H9 (cell line): ENCODE results near the gene LGALS14. TPM values are rescaled to one million over a fixed set of nuclear protein-coding genes. Genes with fewer than 3 reads are reported as not detected.

Source experiments
- DNase-seq: peaks from one replicate; pipeline ENCODE4 v3.0.0-alpha.2; 2017
- H2AFZ ChIP-seq: one replicate; pipeline ENCODE4 v1.6.1; 2013; ENCODE audit warnings: mild to moderate bottlenecking, low read length, control low read depth, moderate library complexity
- H2AK5ac ChIP-seq: 2 replicates; pipeline ENCODE4 v1.6.1; 2013; ENCODE audit warnings: low read length, control low read depth, mixed read lengths; ENCODE audit not compliant: insufficient read length
- H2BK120ac ChIP-seq: one replicate; pipeline ENCODE4 v1.6.1; 2013; ENCODE audit warnings: low read depth, mild to moderate bottlenecking, low read length, control low read depth, inconsistent platforms; ENCODE audit not compliant: poor library complexity, severe bottlenecking
- H2BK12ac ChIP-seq: 2 replicates; pipeline ENCODE4 v1.6.1; 2013; ENCODE audit warnings: low read length, control low read depth, mixed read lengths, low read depth; ENCODE audit not compliant: insufficient read length
- H2BK15ac ChIP-seq: 2 replicates; pipeline ENCODE4 v1.6.1; 2013; ENCODE audit warnings: low read depth, low read length, control low read depth
- H2BK20ac ChIP-seq: one replicate; pipeline ENCODE4 v1.6.1; 2013; ENCODE audit warnings: low read depth, mild to moderate bottlenecking, low read length, control low read depth, inconsistent platforms; ENCODE audit not compliant: poor library complexity, severe bottlenecking
- H2BK5ac ChIP-seq: 2 replicates; pipeline ENCODE4 v1.6.1; 2013; ENCODE audit warnings: low read length, control low read depth, mixed read lengths; ENCODE audit not compliant: insufficient read length
- H3K14ac ChIP-seq: 2 replicates; pipeline ENCODE4 v1.6.1; 2013; ENCODE audit warnings: low read length, control low read depth; ENCODE audit not compliant: insufficient read depth
- H3K18ac ChIP-seq: 2 replicates; pipeline ENCODE4 v1.6.1; 2013; ENCODE audit warnings: low read depth, mild to moderate bottlenecking, mixed read lengths, low read length, control low read depth; ENCODE audit not compliant: insufficient read length
- H3K23ac ChIP-seq: 2 replicates; pipeline ENCODE4 v1.6.1; 2013; ENCODE audit warnings: low read length, control low read depth, mixed read lengths, low read depth; ENCODE audit not compliant: insufficient read length
- H3K23me2 ChIP-seq: 2 replicates; pipeline ENCODE4 v1.6.1; 2013; ENCODE audit warnings: low read depth, mild to moderate bottlenecking, mixed read lengths, low read length, control low read depth; ENCODE audit not compliant: insufficient read length, poor library complexity, severe bottlenecking
- H3K27ac ChIP-seq: 2 replicates; pipeline ENCODE4 v1.5.1; 2013; ENCODE audit warnings: low read length, control low read depth, mixed read lengths, low read depth; ENCODE audit not compliant: insufficient read length
- H3K27me3 ChIP-seq: 2 replicates; pipeline ENCODE4 v1.6.1; 2013; ENCODE audit warnings: low read length, control low read depth, inconsistent platforms; ENCODE audit not compliant: insufficient read depth
- H3K4ac ChIP-seq: 2 replicates; pipeline ENCODE4 v1.6.1; 2013; ENCODE audit warnings: low read depth, mild to moderate bottlenecking, control low read depth, inconsistent platforms, low read length, moderate library complexity
- H3K4me1 ChIP-seq: 2 replicates; pipeline ENCODE4 v1.6.1; 2013; ENCODE audit warnings: low read length, control low read depth, inconsistent platforms; ENCODE audit not compliant: insufficient read depth
- H3K4me2 ChIP-seq: 2 replicates; pipeline ENCODE4 v1.6.1; 2013; ENCODE audit warnings: low read length, control low read depth, mixed read lengths; ENCODE audit not compliant: insufficient read length, insufficient read depth
- H3K56ac ChIP-seq: 2 replicates; pipeline ENCODE4 v1.6.1; 2013; ENCODE audit warnings: low read depth, mild to moderate bottlenecking, mixed read lengths, low read length, control low read depth; ENCODE audit not compliant: insufficient read length
- H3K79me1 ChIP-seq: 2 replicates; pipeline ENCODE4 v1.6.1; 2013; ENCODE audit warnings: low read depth, mild to moderate bottlenecking, moderate library complexity, low read length, control low read depth, inconsistent platforms; ENCODE audit not compliant: insufficient read depth, poor library complexity, severe bottlenecking
- H3K79me2 ChIP-seq: 2 replicates; pipeline ENCODE4 v1.6.1; 2013; ENCODE audit warnings: low read length, control low read depth, inconsistent platforms; ENCODE audit not compliant: insufficient read depth
- H3K9ac ChIP-seq: 2 replicates; pipeline ENCODE4 v1.6.1; 2013; ENCODE audit warnings: low read length, control low read depth, mixed read lengths; ENCODE audit not compliant: insufficient read length; ENCODE audit errors: extremely low read depth
- H3K9me3 ChIP-seq: one replicate; pipeline ENCODE4 v1.6.1; 2013; ENCODE audit warnings: low read depth, low read length, inconsistent platforms; ENCODE audit not compliant: control insufficient read depth
- H3T11ph ChIP-seq: one replicate; pipeline ENCODE4 v1.6.1; 2013; ENCODE audit warnings: mild to moderate bottlenecking, low read length, control low read depth, inconsistent platforms
- H4K20me1 ChIP-seq: one replicate; pipeline ENCODE4 v1.6.1; 2013; ENCODE audit not compliant: control insufficient read depth, insufficient read length, insufficient read depth
- H4K5ac ChIP-seq: 2 replicates; pipeline ENCODE4 v1.6.1; 2013; ENCODE audit warnings: low read depth, mild to moderate bottlenecking, mixed read lengths, low read length, control low read depth; ENCODE audit not compliant: insufficient read length
- H4K8ac ChIP-seq: replicated peaks from 2 replicates; pipeline ENCODE4 v1.6.1; 2013; ENCODE audit warnings: low read length, control low read depth, mixed read lengths, low read depth; ENCODE audit not compliant: insufficient read length
- H4K91ac ChIP-seq: 2 replicates; pipeline ENCODE4 v1.6.1; 2013; ENCODE audit warnings: low read depth, mild to moderate bottlenecking, moderate library complexity, mixed read lengths, low read length, control low read depth; ENCODE audit not compliant: insufficient read length
- H3K27ac Mint-ChIP-seq, 3 experiments: 2 replicates in 2 of 3; 3 replicates in 1 of 3; pipeline ENCODE4 v1.8.0; 2020 to 2021; ENCODE audit warnings: mixed read lengths in 3 of 3, mild to moderate bottlenecking in 1 of 3, moderate library complexity in 1 of 3
- H3K27me3 Mint-ChIP-seq: 2 replicates; pipeline ENCODE4 v1.8.0; 2021; ENCODE audit warnings: low read depth, mild to moderate bottlenecking, moderate library complexity, mixed read lengths
- H3K36me3 Mint-ChIP-seq, 3 experiments: 2 replicates in 2 of 3; 3 replicates in 1 of 3; pipeline ENCODE4 v1.8.0; 2020 to 2021; ENCODE audit warnings: low read depth in 3 of 3, mixed read lengths in 3 of 3; ENCODE audit not compliant: insufficient read depth in 1 of 3
- H3K4me1 Mint-ChIP-seq, 2 experiments: 2 replicates each; pipeline ENCODE4 v1.8.0; 2020; ENCODE audit warnings: mixed read lengths in 2 of 2
- H3K4me3 Mint-ChIP-seq, 2 experiments: 2 replicates in 1 of 2; 3 replicates in 1 of 2; pipeline ENCODE4 v1.8.0; 2020 to 2021; ENCODE audit warnings: mild to moderate bottlenecking in 2 of 2, mixed read lengths in 2 of 2, moderate library complexity in 1 of 2
- H3K9me3 Mint-ChIP-seq, 2 experiments: 2 replicates in 1 of 2; 3 replicates in 1 of 2; pipeline ENCODE4 v1.8.0; 2020; ENCODE audit warnings: mild to moderate bottlenecking in 2 of 2, mixed read lengths in 2 of 2, moderate library complexity in 1 of 2
- CTCF ChIP-seq: fragments of 200-600 bp; sonication (generic); conservative IDR thresholded peaks from 3 replicates; pipeline ENCODE4 v1.8.0; 2021; ENCODE audit warnings: antibody characterized with exemption, mild to moderate bottlenecking
- total RNA-seq: library from RNA; stranded (reverse); gene quantifications from 2 replicates; pipeline ENCODE4 v1.2.1, GENCODE V29; 2021

Gene LGALS14
- total RNA-seq, 1 experiment from 2014 or later = not detected

- Mint-ChIP-seq H3K36me3 (no peaks in the 10 kb centered on the region), H3K4me1 (peaks cover 4 to 5% of the 10 kb centered on the region in 2 experiments; a peak in 1 of 4 replicates), H3K4me3 (no peak overlapping the region), H3K9me3 (no peaks in the 10 kb centered on the region), H3K27me3 (no peaks in the 10 kb centered on the region; the same call in 1 of the 2 replicates), H3K27ac (no peak overlapping the region)
- Histone ChIP-seq H3K27me3 (no peaks in the 10 kb centered on the region), H2AFZ (no peak overlapping the region), H2BK15ac (no peak overlapping the region), H2BK12ac (no peak overlapping the region), H3K9me3 (no peaks in the 10 kb centered on the region), H4K5ac (no peak overlapping the region), H3K56ac (no peak overlapping the region), H3K4me2 (no peak overlapping the region), H3K9ac (no peak overlapping the region), H4K20me1 (no peaks in the 10 kb centered on the region), H3T11ph (no peak overlapping the region), H3K79me2 (no peaks in the 10 kb centered on the region), H2AK5ac (no peak overlapping the region), H4K91ac (no peak overlapping the region), H2BK20ac (no peak overlapping the region), H2BK5ac (no peak overlapping the region), H3K23me2 (no peaks in the 10 kb centered on the region), H3K23ac (no peak overlapping the region), H3K4me1 (no peaks in the 10 kb centered on the region), H3K27ac (no peak overlapping the region), H3K14ac (no peak overlapping the region), H4K8ac (no peak overlapping the region), H3K4ac (no peak overlapping the region), H3K79me1 (no peaks in the 10 kb centered on the region), H3K18ac (no peak overlapping the region), H2BK120ac (no peak overlapping the region)
- no peak for TF ChIP-seq CTCF
- no peak for DNase-seq
Observed at GRCh38 chr19:39698535-39698934, 5.7 kb upstream of the LGALS14 start.
